T-helper 2 cell treated with Interferon-gamma antibody and Interleukin-4, amounts not matched to agents 5 μg/mL and 100 μg/mL, for 36 hours (primary cell): Measurements from ENCODE around the gene SMAGP.
"Not testable (repeated sequence)": the region's sequence is repeated elsewhere in the genome, so short reads cannot be mapped to it uniquely, and the experiment has no call there.

ENCODE experiments used
- DNase-seq: peaks from one replicate; pipeline ENCODE4 v3.0.0; 2021; ENCODE audit warnings: low spot score
- H3K27ac Mint-ChIP-seq: one replicate; pipeline ENCODE4 v1.8.0; 2021; ENCODE audit warnings: mild to moderate bottlenecking, mixed read lengths
- H3K27me3 Mint-ChIP-seq: one replicate; pipeline ENCODE4 v1.8.0; 2021; ENCODE audit warnings: low read depth, mixed read lengths
- H3K36me3 Mint-ChIP-seq: one replicate; pipeline ENCODE4 v1.8.0; 2021; ENCODE audit warnings: low read depth, mixed read lengths
- H3K4me1 Mint-ChIP-seq: one replicate; pipeline ENCODE4 v1.8.0; 2021; ENCODE audit warnings: low read depth, mixed read lengths
- H3K4me3 Mint-ChIP-seq: one replicate; pipeline ENCODE4 v1.8.0; 2022; ENCODE audit warnings: mild to moderate bottlenecking, moderate library complexity, mixed read lengths
- H3K9me3 Mint-ChIP-seq: one replicate; pipeline ENCODE4 v1.8.0; 2021; ENCODE audit warnings: mixed read lengths

SMAGP gene, protein sequence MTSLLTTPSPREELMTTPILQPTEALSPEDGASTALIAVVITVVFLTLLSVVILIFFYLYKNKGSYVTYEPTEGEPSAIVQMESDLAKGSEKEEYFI

DNA sequence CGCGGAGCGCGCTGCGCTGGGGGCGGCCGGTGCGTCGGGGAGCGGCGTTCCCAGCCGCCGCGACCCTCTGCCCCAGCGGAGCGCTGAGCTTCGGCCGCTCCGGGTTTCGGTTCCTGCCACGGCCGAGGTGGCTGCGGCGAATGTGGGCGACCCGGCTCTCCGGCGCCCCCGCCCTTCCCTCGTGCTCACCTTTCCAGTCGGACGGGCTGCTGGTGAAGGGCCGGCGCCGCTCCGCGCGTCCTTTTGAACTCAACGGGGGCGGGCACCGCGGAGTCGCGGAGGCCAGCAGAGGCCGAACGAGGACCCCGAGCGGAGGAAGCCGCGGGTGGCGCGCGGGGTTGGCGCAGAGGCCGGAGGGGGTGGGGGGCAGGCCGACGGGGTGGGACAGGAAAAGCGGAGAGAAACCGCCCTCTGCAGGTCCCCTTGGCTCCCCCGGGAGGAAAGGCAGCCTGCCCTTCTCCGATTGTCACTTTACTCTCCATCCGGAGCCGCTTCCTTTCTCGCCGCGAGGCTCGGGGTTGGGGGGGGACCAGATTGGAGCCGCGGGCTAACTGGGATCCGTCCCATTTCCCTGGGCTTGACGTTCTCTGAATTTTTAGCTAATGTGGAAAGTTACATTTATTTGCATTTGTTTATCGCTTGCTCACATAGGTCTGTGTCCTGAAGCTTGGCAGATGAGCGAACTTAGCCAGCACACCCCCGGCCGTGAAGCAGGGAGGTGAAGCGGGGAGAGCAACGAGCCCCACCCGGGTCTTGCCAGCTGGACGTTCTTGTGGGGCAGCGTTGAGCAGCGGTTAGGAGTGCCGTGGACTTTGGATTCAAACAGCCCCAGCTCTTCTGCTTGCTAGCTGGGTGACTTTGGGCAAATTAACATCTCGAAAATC lies at the start of gene SMAGP:
SMAGP (minus strand) TSS at position 349 of the 884 bp plus-strand sequence. CDS start 1,137 bp downstream, outside the sequence.
- Mint-ChIP-seq H3K27ac (peak within 1 kb of the TSS; percentile 17), H3K4me1 (peaks cover 15% of the 10 kb centered on the region), H3K36me3 (no peaks in the 10 kb centered on the region), H3K9me3 (no peaks in the 10 kb centered on the region), H3K27me3 (peaks cover 38% of the 10 kb centered on the region), H3K4me3 (peak within 1 kb of the TSS; percentile 88)
- DNase-seq, result peak; percentile 48

DNA sequence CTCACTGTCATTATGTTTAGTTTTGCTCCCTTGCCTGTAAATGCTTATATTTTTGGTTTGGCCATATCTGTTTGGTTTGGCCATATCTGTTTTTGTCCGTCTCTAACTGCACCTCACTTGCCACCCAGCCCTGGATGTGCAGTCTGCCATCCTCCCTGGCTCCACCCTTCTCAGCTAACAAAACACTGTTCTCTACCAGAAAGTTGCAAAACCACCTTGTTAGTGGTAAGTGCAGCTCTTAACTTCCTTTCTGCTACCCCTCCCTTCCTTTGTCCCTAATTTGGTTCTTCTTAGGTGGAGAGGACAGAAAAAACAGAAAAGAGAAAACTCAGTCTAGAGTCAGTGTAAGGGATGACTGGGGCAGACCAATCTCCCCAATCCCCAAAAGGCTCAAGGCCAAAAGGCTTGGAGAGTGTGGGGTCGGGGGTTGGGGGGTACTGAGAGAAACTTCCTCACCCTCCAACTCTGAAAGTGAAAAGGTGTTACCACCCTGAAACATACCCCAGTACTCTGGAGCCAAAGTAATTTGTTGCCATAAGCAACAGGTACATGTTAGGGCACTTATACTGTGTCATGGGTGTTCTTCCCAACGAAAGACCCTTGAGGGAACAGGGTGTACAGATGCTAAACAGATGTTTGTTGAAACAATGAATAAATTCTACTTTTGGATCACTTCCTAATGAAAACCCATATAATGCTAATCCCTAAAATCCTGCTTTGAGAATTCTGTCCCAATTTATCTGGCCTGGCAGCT lies 48.8 kb upstream of the SMAGP start:
- peak overlapping the region; percentile 83 for H3K4me3 Mint-ChIP-seq
- H3K9me3 Mint-ChIP-seq, result no peaks in the 10 kb centered on the region
- no peaks in the 10 kb centered on the region for H3K27me3 Mint-ChIP-seq
- peak overlapping the region; percentile 91 for H3K27ac Mint-ChIP-seq
- DNase-seq, result no peak
- peaks cover 57% of the 10 kb centered on the region for H3K36me3 Mint-ChIP-seq
- H3K4me1 Mint-ChIP-seq, result peaks cover 50% of the 10 kb centered on the region

DNA sequence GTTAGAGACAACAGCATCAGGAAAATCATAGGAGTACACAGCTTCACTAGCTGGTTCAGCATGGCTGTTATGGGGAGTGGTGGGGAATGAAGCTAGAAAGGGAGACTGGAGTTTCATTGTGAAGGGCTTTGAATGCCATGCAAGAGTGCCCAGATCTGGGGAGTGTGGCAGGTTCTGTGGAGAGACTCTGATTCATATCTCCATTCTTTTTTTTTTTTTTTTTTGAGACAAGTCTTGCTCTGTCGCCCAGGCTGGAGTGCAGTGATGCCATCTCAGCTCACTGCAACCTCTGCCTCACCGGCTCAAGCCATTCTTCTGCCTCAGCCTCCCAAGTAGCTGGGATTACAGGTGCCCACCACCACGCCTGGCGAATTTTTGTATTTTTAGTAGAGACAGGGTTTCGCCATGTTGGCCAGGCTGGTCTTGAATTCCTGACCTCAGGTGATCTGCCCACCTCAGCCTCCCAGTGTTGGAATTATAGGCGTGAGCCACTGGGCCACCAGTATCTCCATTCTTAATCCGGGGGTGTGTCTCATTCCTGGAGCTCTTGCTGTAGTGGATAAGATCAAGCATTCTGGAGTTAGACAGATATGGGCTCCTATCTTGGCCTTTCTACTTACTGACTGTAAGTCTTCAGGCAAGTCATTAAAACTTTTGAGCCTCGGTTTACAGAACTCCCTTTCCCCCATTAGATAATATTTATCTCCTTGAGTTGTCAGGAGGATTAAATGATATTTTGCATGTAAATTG lies 48.0 kb upstream of the SMAGP start:
- H3K36me3 Mint-ChIP-seq, result peaks cover 58% of the 10 kb centered on the region
- H3K4me3 Mint-ChIP-seq, result peak overlapping the region; percentile 83
- H3K4me1 Mint-ChIP-seq, result peaks cover 50% of the 10 kb centered on the region

DNA sequence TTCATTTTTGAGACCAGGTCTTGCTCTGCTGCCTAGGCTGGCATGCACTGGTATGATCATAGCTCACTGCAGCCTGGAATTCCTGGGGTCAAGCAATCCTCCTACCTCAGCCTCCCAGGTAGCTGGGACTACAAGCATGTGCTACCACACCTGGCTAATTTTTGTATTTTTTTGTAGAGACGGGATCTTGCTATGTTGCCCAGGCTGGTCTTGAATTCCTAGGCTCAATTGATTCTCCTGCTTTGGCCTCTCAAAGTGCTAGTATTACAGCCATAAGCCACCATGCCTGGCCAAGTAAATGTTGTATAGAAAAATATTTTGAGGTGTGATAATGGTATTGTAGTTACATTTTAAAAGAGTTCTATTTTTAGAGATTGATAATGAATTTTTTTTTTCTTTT lies 41.2 kb upstream of the SMAGP start:
- Mint-ChIP-seq H3K27me3 (no peaks in the 10 kb centered on the region), H3K36me3 (peaks cover 59% of the 10 kb centered on the region), H3K4me1 (peaks cover 28% of the 10 kb centered on the region), H3K4me3 (no peak overlapping the region), H3K9me3 (no peaks in the 10 kb centered on the region), H3K27ac (no peak overlapping the region)
- no peak for DNase-seq

More for the DNA sequence above, 48.0 kb upstream of the SMAGP start:
- DNase-seq, H3K9me3 Mint-ChIP-seq, H3K27me3 Mint-ChIP-seq: not testable (repeated sequence)
- peak overlapping the region; percentile 91 for H3K27ac Mint-ChIP-seq

DNA sequence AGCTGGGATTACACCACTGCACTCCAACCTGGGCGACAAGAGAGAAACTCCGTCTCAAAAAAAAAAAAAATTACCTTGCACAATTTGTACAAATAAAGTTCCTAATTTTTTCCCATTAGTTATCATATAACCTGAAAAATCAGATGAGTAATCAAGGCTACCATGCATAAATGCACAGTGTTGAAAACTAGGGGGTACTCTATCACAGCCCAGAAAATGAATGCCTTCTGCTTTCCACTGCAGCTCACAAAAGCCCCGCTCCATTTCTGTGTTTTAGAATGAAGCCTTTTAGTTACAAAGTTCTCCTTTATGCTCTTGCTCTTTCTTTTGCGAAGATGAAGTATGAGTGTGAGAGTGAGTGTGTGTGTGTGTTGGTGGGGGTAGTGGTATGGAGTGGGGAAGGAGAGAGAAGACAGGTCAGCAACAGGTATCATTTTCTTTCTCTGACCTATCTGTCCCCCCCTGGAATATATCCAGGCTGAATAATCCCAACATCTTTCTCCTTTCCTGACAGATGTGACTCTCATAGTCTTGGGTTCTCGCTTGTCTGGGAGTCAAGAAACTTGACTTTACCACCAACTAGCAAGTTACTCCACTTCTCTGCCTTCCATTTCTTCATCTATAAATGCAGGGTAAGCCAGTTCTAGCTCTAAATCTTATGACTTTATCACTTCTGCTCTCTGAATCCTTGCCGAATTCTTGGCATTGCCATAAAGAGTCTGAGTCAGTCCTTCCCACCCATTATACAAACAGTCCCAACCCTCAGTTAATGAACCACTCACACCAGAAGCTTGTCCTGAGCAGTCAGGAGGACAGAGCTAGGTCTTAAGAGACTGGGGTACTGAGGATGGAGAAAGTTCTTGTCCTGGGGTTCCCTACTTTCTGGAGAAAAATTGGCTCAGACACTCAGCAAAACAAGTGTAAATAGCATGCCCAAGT lies 37.7 kb upstream of the SMAGP start:
- Mint-ChIP-seq H3K4me3 (no peak overlapping the region), H3K4me1 (peaks cover 23% of the 10 kb centered on the region), H3K9me3 (no peaks in the 10 kb centered on the region), H3K36me3 (peaks cover 68% of the 10 kb centered on the region), H3K27ac (no peak overlapping the region), H3K27me3 (no peaks in the 10 kb centered on the region)
- DNase-seq, result no peak

DNA sequence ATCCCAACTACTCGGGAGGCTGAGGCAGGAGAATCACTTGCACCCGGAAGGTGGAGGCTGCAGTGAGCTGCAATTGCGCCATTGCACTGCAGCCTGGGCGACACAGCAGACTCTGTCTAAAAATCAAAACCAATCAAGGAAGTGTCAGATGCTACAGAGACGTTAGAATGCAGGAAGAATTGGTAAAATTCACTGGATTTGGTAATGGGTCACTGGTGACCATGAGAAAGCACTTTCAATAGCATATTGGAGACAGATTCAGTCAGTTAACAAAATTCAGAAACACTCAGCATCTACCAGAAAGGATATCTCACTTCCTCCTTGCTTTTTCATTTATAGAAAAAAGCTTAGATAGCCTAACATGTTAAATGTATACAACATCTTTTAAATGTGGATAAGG lies 36.3 kb upstream of the SMAGP start:
- H3K4me3 Mint-ChIP-seq, result no peak overlapping the region
- no peak for DNase-seq
- H3K27ac Mint-ChIP-seq, result no peak overlapping the region
- peaks cover 69% of the 10 kb centered on the region for H3K36me3 Mint-ChIP-seq
- H3K4me1 Mint-ChIP-seq, result peaks cover 18% of the 10 kb centered on the region
- H3K9me3 Mint-ChIP-seq, result no peaks in the 10 kb centered on the region
- no peaks in the 10 kb centered on the region for H3K27me3 Mint-ChIP-seq

DNA sequence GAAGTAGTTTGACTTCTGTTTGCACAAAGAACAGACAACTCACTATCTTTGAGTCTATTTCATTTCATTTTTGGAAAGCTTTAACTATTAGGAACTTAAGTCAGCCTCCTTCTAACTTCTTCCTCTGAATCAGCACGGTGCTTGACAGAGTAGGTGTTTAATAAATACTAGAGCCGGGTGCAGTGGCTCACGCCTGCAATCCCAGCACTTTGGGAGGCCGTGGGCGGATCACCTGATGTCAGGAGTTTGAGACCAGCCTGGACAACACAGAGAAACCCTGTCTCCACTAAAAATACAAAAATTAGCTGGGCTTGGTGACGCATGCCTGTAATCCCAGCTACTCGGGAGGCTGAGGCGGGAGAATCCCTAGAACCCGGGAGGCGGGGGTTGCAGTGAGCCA lies 30.6 kb upstream of the SMAGP start:
- H3K27ac Mint-ChIP-seq, H3K27me3 Mint-ChIP-seq, DNase-seq, H3K4me1 Mint-ChIP-seq, H3K4me3 Mint-ChIP-seq, H3K9me3 Mint-ChIP-seq: not testable (repeated sequence)
- peaks cover 59% of the 10 kb centered on the region for H3K36me3 Mint-ChIP-seq

DNA sequence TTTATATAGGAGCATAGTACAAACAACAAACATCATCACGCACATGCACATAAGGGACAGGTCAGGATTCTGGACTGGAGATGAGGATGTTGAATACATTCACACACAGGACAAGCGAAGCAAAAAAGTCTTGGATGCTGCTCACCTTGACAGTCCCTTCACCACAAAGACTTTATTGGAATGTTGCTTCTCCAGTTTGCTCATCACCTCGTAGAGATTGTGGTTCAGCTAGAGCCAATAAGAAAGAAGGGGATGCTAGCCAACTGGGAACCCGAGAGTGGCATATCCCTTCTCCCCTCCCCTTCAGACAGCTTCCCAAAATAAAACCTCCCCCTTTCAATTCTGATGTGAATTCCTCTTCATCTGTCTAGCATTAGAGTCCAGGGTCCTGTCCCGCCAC lies 25.4 kb upstream of the SMAGP start:
- H3K4me3 Mint-ChIP-seq, result no peak overlapping the region
- H3K27ac Mint-ChIP-seq, result no peak overlapping the region
- no peaks in the 10 kb centered on the region for H3K9me3 Mint-ChIP-seq
- H3K27me3 Mint-ChIP-seq, result no peaks in the 10 kb centered on the region
- peaks cover 2% of the 10 kb centered on the region for H3K4me1 Mint-ChIP-seq
- H3K36me3 Mint-ChIP-seq, result peaks cover 59% of the 10 kb centered on the region
- no peak for DNase-seq

DNA sequence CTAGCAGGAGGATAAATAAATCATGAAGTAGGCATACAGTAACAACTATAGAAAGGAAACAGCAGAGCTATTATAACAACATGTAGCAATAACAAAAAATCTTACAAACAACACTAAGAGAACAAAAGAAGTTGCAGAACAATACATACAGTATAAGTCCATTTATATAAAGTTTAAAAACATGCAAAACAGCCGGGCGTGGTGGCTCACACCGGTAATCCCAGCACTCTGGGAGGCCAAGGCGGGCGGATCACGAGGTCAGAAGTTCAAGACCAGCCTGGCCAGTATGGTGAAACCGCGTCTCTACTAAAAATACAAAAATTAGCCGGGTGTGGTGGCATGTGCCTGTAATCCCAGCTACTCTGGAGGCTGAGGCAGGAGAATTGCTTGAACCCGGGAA lies 23.9 kb upstream of the SMAGP start:
- H3K9me3 Mint-ChIP-seq, H3K4me1 Mint-ChIP-seq, DNase-seq, H3K27me3 Mint-ChIP-seq, H3K4me3 Mint-ChIP-seq, H3K27ac Mint-ChIP-seq: not testable (repeated sequence)
- H3K36me3 Mint-ChIP-seq, result peaks cover 57% of the 10 kb centered on the region

DNA sequence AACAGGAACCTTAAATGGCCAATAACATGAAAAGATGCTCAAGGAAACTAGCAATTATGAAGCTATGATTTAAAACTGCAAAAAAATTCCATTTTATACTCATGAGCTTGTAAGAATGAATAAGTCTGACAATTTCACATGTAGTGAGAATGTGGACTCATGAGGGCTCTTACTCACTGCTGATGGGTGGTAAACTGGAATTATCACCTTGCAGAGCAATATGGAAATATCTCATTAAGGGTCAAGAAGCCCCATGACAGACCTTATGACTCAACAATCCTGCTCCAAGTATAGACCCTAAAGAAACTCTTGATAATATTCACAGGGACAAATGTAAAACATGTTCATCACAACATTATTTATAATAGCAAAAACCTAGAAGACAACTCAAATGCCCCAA lies 23.5 kb upstream of the SMAGP start:
- no peak overlapping the region for H3K4me3 Mint-ChIP-seq
- no peaks in the 10 kb centered on the region for H3K9me3 Mint-ChIP-seq
- no peaks in the 10 kb centered on the region for H3K27me3 Mint-ChIP-seq
- peaks cover 59% of the 10 kb centered on the region for H3K36me3 Mint-ChIP-seq
- no peak for DNase-seq
- H3K27ac Mint-ChIP-seq, result no peak overlapping the region
- peaks cover 2% of the 10 kb centered on the region for H3K4me1 Mint-ChIP-seq

DNA sequence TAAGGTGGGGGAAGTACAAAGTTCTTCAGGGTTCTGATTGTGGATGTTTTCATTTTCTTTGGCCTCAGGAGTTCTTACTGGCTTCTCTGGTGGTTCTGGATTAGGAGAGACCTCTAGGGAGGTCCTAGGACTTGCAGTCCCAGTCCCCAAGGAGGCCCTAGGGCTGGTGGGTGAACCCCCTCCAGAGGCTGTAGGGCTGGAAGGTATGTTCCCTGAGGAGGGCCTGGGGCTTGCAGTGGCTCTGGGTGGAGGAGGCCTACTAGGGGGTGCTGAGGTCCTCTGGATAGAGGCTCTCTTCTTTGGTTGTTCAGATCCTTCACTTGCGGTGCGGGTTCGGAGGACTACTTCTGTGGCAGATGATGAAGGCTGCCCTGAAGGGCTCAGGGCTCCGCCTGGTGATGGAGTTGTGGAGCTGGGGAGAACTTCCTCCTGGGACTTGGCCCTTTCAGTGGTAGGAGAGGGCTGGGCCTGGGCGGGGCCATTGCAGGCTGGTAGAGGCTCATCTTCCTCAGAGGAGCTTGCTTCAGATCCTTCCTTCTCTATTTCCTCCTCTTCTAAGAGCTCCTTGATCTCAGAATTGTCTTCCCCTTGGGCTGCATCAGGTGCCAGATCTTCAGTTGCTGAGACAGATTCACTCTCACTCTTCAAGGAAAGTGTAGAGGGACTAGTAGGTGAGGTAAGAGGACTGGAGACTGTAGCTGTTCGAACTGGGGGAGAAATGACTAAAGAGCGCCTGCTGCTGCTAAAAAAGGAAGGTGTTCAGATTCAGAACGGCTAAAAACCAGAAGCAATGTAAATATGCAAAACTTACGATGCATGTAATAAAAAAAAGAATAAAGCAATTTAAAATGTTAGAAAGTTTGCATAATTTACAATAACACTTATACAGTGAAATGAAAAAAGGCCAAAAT lies 21.6 kb upstream of the SMAGP start:
- H3K27ac Mint-ChIP-seq, H3K4me3 Mint-ChIP-seq: not testable (repeated sequence)

DNA sequence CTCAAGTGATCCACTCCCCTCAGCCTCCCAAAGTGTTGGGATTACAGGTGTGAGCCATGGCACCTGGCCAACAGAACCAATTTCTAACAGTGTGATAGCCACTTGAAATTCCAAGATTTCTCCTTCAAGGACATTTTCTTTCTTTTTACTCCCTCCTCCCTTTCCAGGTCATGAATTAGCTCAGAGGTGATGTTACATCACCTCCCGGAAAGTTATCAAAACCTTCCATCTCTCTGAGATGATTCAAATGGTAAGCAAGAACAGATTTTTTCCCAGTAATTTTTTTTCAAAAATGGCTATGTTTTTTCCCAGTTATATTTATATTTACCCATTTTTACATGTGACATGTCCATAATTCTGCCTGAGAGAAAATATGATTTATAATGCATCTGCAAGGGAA lies 15.6 kb upstream of the SMAGP start:
- H3K36me3 Mint-ChIP-seq, result peaks cover 44% of the 10 kb centered on the region
- H3K27ac Mint-ChIP-seq, result no peak overlapping the region
- H3K4me1 Mint-ChIP-seq, result no peaks in the 10 kb centered on the region
- H3K27me3 Mint-ChIP-seq, result no peaks in the 10 kb centered on the region
- no peaks in the 10 kb centered on the region for H3K9me3 Mint-ChIP-seq
- no peak overlapping the region for H3K4me3 Mint-ChIP-seq
- no peak for DNase-seq

More for the DNA sequence above, 21.6 kb upstream of the SMAGP start:
- H3K9me3 Mint-ChIP-seq, H3K4me1 Mint-ChIP-seq, DNase-seq, H3K27me3 Mint-ChIP-seq: not testable (repeated sequence)
- H3K36me3 Mint-ChIP-seq, result peaks cover 58% of the 10 kb centered on the region
